T-helper 1 cell treated with Interleukin-12 subunit alpha and Interleukin-12 subunit beta and Interleukin-4 antibody, amounts not matched to agents 30 ng/mL and 1 ng/mL, for 36 hours (primary cell): ENCODE data around the gene GPR137. TPM values are rescaled to one million over a fixed set of nuclear protein-coding genes. Genes with fewer than 3 reads are reported as not detected.

ENCODE experiments used
- intact Hi-C: fragments of 100-400 bp; cut with micrococcal nuclease; formaldehyde crosslinking; loops from one replicate; pipeline ENCODE4 v1.15.1; 2024
- total RNA-seq: library from RNA; stranded (reverse); gene quantifications from 2 replicates; pipeline ENCODE4 v1.2.3, GENCODE V29; 2022

Gene GPR137
- total RNA-seq, 1 donor from 2014 or later, result 49.4 TPM

- intact Hi-C loops, result no loop called here
These were observed 53.1 kb downstream of the GPR137 start for GRCh38 chr11:64338716-64339115.

Other genes starting within 250 kb of the GPR137 start
- gene FLRT1, start 249.9 kb upstream of the GPR137 start, total RNA-seq, result not detected in 2 replicates
- 5.6 and 7.8 TPM in 2 replicates for gene MACROD1, start 119.7 kb upstream of the GPR137 start, total RNA-seq
- 253 and 255 TPM in 2 replicates for gene STIP1, start 99.7 kb upstream of the GPR137 start, total RNA-seq
- gene FERMT3, start 79.1 kb upstream of the GPR137 start, total RNA-seq, result 230 and 241 TPM in 2 replicates
- gene TRPT1, start 59.7 kb upstream of the GPR137 start, total RNA-seq, result 28.1 and 28.2 TPM in 2 replicates
- gene NUDT22, start 59.6 kb upstream of the GPR137 start, total RNA-seq, result 81.5 and 85.3 TPM in 2 replicates
- gene DNAJC4, start 55.3 kb upstream of the GPR137 start, total RNA-seq, result 26.9 and 30.3 TPM in 2 replicates
- gene VEGFB, start 51.3 kb upstream of the GPR137 start, total RNA-seq, result 57.7 and 58.7 TPM in 2 replicates
- 48.9 and 50.6 TPM in 2 replicates for gene FKBP2, start 44.8 kb upstream of the GPR137 start, total RNA-seq
- gene PPP1R14B, start 38.9 kb upstream of the GPR137 start, total RNA-seq, result 103 and 111 TPM in 2 replicates
- 11.5 and 12.0 TPM in 2 replicates for gene PLCB3, start 34.3 kb upstream of the GPR137 start, total RNA-seq
- gene BAD, start 1.2 kb upstream of the GPR137 start, total RNA-seq, result 40.9 and 45.8 TPM in 2 replicates
- gene KCNK4, start 5.5 kb downstream of the GPR137 start, total RNA-seq, result 0.76 TPM in 1 of 2 replicates, not detected in the other
- not detected in 2 replicates for gene CATSPERZ, start 14.5 kb downstream of the GPR137 start, total RNA-seq
- 50.8 and 52.7 TPM in 2 replicates for gene ESRRA, start 19.7 kb downstream of the GPR137 start, total RNA-seq
- gene TRMT112, start 31.7 kb downstream of the GPR137 start, total RNA-seq, result 187 and 190 TPM in 2 replicates
- gene PRDX5, start 32.3 kb downstream of the GPR137 start, total RNA-seq, result 101 TPM in 2 replicates
- gene CCDC88B, start 54.4 kb downstream of the GPR137 start, total RNA-seq, result 188 and 191 TPM in 2 replicates
- 30.8 and 31.9 TPM in 2 replicates for gene RPS6KA4, start 73.3 kb downstream of the GPR137 start, total RNA-seq